GF-D8 (cell line): ENCODE measurements around the gene TXNRD2.
A peak's percentile ranks its signal among the peaks of the same experiment; 100 is the strongest.
"Not testable (repeated sequence)": the region's sequence is repeated elsewhere in the genome, so short reads cannot be mapped to it uniquely, and the experiment has no call there.

ENCODE experiments used
- DNase-seq: peaks from one replicate; lab custom pipeline; 2025; lab: John Stamatoyannopoulos, UW

The TXNRD2 gene

DNA sequence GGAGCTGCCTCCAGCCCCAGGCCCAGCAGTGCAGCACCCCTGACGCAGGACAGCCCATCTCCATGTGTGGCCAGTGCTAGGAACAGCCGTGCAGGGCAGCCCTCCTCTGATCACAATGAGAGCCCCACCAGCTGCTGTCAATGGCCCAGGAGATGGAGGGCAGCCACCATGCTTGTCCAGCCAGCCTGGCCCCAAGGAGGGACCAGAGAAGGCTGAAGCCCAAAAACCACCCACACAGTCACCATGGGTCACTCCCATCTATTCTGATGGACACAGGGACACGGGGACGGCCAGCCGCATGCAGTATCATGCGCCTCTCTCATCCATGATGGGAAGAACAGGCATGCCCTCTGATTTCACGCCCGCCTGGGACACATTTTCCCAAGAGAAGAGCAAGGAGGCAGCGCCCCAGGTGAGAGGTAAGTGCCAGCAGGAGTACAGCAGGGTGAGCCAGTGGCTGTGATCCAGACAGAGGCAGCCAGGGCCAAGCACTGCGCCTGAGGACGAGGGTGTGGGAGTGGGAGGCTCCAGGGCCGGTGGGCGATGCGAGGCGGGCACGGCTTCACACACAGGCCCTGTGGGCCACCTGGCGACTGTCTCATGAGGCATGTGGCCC is 53.4 kb downstream of the TXNRD2 start:
- no peak for DNase-seq

GRCh38 chr22:19887256-19887985 is 54.2 kb downstream of the TXNRD2 start:
- DNase-seq, result no peak

DNA sequence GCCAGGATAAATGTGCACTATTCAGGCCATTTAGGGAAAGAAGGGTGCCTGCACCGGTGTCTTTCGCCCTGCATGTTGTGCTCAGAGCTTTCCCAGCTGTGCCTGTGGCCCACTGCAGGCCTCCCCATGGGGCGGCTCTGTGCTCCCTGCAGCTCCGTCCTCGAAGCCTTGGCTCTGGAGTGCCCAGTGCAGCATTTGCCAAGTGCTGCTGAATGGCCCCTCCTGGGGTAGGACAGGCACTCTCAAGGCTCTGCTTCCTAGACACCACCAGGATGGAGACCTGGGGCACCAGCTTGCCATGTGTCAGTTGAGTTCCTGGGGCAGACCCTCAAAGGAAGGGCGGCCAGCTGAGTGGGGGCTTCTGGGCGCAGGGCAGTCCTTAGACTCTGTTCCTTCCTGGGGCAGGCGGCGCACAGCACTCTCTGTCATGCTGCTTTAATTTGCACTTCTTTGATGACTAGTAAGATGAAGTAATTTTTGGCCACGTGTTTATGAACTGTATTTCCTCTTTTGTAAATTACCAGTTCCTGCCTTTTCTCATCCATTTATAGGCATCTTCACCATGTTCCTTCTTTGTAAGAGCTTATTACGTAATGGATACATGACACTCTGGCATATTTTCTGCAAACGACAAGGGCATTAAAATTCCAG is 54.9 kb downstream of the TXNRD2 start:
- DNase-seq, result peak; percentile 99

DNA sequence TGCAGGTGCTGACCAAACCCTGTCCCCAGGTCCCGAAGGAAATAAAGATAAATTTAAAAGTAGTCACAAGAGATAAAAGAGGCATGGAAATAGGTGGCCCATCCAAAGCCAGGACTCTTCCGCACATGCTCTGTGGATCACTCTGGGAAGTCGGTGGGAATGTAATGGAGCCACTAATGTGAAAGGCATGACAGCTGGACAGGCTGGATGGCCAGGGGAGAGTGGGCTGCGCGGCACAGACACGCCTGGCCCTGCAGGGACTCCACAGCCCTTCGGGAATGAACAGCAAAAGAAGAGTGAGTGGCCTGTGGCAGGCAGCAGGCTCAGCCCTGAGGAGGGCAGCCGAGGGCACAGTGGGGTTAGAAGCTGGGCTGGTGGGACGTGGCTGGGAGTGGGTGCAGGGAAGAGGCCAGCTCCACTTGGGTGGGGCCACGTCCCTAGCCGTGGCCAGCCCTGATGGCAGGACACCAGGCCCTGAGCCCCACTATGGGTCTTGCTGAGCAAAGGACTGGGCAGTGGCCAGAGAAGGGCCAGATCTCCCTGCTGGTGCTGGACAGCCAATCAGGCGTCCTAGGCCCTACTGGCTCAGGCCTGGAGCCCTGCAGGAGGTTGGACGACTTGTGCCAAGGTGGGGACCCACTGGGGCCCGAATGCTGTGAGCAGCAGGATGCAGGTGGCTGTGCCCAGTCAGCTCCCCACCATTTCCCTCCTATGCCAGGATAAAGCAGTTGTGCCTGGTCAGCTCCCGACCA is 55.6 kb downstream of the TXNRD2 start:
- no peak for DNase-seq

DNA sequence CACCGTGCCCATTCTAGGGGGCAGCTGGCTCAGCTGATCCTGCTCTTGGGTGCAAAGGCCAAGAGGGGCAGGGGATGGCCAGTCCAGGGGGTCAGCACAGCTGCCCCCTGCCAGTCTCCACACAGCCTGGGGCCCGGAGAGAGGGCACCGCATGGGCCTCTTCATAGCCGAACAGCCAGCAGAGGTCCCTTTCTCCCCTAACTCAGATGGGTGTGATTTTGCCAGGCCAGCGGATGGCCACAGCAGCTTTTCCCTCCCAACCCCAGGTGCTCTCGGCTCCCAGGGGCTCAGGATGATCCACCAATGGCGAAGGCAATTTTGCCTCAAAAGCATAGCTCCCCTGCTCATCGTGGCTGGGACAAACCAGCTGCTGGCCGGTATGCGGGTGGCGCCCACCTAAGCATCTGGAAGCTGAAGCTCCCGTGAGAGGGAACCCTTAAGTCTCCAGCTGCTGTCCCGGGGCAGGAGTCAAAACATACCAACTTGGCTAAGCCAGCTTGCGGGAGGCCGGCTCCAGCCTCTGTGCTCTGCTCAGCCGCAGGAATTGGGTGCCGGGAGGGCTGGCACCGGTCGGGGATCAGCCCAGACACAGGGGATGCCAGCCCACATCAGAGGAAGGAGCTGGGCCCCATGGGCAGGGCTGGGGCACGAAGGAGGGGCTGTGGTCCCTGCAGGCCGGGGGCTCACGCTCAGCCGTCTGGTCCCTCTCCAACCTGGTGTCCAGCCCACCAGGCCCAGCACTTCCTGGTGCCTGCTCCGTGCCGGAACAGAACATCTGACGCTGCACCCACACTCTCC is 56.5 kb downstream of the TXNRD2 start:
- DNase-seq, result no peak

- DNase-seq, result no peak
These were observed 57.3 kb downstream of the TXNRD2 start for GRCh38 chr22:19884161-19884953.

- DNase-seq, result not testable (repeated sequence)
These were observed 58.2 kb downstream of the TXNRD2 start for GRCh38 chr22:19883446-19883845.

- no peak for DNase-seq
These were observed 58.9 kb downstream of the TXNRD2 start for GRCh38 chr22:19882446-19883381.

DNA sequence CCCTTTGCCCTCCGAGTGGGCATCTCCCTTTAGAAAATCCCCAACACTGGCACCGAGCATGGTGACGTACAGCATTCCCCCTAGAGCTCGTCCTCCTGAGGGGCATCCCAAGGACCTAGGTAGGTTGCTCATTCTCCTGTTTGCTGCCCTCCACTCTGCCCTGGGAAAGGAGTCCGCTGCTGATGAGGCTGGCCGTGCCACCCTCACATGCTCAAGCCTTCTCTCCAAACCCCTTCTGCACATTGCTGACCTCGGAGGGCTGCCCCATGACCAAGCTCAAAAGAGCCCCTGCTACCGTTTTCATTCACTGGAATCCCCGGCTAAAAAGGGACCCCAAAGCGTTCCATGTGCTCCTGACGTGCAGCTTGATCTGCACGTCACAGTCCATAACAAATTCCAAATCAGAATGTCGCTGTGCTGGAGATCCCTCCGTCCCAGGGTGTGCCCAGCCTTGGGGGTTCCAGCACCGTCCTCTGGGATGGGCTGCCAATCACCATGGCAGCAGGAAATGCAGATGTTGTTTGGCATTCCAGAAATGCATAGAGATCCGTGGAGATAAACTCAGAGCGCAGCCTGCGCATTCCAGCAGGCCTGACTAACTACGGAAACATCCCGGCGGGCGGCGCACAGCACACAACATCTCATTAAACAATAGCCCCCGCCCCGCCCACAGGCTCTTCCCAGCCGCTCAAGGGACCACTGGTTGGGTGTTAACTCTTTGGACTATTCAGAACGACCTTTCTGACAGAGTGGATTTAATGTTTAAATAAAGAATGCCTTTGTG is 60.6 kb downstream of the TXNRD2 start:
- no peak for DNase-seq

- DNase-seq, result no peak
These were observed 61.4 kb downstream of the TXNRD2 start for GRCh38 chr22:19879992-19880785.

- no peak for DNase-seq
These were observed 62.0 kb downstream of the TXNRD2 start for GRCh38 chr22:19879643-19879991.

DNA sequence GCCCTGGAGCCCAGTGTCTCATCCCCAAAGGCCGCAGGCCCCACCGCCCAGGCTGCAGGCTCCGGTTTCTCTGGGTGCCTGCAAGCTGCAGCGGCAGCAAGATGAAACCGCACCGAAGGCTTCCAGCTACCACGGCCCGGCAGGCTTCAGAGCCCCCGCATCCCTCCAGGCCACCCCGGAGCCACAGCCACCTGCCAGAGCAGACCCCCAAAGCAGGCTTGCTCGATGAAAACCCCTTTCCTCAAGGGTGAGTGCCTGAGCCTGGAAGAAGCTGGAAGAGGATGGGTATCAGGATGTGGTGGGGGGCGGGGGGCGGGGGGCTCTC is 62.4 kb downstream of the TXNRD2 start:
- no peak for DNase-seq

- DNase-seq, result no peak
These were observed 63.0 kb downstream of the TXNRD2 start for GRCh38 chr22:19878461-19879245.

DNA sequence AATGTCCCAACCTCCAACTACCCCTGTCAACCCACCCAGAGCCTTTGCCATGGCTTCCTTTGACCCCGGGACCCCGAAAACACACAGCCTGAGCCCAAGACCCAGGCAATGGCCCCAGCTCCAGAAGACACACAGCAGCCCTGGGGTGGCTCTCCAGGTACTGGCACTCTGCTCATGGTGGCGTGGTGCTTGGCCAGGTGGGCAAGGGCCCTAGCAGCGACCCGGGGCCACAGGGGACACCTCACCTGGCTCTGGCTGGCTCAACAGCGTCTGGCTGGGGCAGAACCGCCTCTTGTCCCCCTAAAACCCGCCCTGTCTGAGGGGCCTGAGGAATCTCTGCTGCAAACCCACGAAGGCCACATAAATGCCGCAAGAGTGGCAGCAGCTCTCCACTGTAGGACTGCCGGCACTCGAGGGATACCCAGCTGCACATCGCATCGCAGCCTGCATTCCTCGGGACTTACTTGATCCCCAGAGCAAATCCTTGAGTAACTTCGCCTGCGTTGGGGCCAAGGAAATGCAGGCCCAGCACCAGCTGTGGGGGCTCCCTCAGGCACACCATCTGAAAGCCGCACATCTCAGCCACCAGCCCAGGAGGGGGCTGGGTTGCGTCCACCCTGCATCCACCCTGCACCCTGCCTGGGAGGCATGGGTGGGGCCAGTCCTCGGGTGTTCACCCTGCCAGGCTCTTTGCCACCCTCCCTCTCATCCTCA is 63.8 kb downstream of the TXNRD2 start:
- DNase-seq, result no peak

GRCh38 chr22:19876941-19877625 is 64.5 kb downstream of the TXNRD2 start:
- no peak for DNase-seq

DNA sequence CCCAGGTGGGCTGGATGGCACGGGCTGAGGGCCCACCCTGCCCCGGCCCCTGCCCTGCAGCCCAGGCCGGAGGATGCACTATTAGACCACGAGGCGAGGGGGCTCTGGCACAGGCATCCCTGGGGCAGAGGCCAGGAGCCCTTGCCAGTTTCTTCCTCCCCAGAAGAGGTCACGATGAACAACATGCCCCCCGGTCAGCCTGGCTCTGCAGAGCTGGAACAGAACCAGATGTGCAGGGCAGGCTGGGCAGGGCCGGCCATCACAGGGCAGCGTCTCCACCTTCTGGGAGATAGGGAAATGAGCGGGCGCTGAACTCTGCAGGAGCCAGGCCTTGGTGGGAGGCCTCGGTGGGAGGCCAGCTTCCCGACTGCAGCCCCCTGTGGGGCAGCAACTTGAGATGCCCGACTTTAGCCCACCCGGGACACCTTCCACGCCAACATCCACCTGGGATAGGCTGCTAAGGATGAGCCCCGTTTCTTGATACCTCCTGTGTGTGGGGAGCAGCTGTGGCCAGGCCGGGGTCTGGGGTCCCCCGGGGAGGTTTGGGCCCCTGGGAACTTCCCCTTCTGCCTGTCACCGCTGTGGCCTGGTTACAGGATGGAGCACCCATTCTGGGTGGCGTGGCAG is 65.2 kb downstream of the TXNRD2 start:
- DNase-seq, result no peak
